Stimulated activated naive CD4-positive, alpha-beta T cell treated with Interleukin-2 at 50 U/mL for 16 hours (primary cell): ENCODE results near the gene SGCD.
"Not testable (repeated sequence)": the region's sequence is repeated elsewhere in the genome, so short reads cannot be mapped to it uniquely, and the experiment has no call there.

ENCODE experiments used
- DNase-seq: peaks from one replicate; lab custom pipeline; 2025; lab: John Stamatoyannopoulos, UW

SGCD gene

GRCh38 chr5:156570615-156571014, 243.7 kb downstream of the SGCD start:
- no peak for DNase-seq

GRCh38 chr5:156581725-156582124, 254.8 kb downstream of the SGCD start:
- DNase-seq = no peak

- DNase-seq = no peak
Observed at GRCh38 chr5:156582193-156582598, 255.2 kb downstream of the SGCD start.

GRCh38 chr5:156584871-156585270, 257.9 kb downstream of the SGCD start:
- no peak for DNase-seq

GRCh38 chr5:156585999-156586398, 259.0 kb downstream of the SGCD start:
- no peak for DNase-seq

GRCh38 chr5:156587012-156587411, 260.0 kb downstream of the SGCD start:
- no peak for DNase-seq

GRCh38 chr5:156588306-156588705, 261.3 kb downstream of the SGCD start:
- no peak for DNase-seq

GRCh38 chr5:156589104-156589945, 262.4 kb downstream of the SGCD start:
- DNase-seq = no peak

GRCh38 chr5:156589946-156590216, 262.9 kb downstream of the SGCD start:
- DNase-seq = no peak

GRCh38 chr5:156590978-156591377, 264.0 kb downstream of the SGCD start:
- DNase-seq = no peak

- DNase-seq = no peak
Observed at GRCh38 chr5:156591631-156592030, 264.7 kb downstream of the SGCD start.

- no peak for DNase-seq
Observed at GRCh38 chr5:156593546-156593945, 266.6 kb downstream of the SGCD start.

- no peak for DNase-seq
Observed at GRCh38 chr5:156594406-156594805, 267.4 kb downstream of the SGCD start.

GRCh38 chr5:156595132-156595787, 268.3 kb downstream of the SGCD start:
- no peak for DNase-seq

- DNase-seq = no peak
Observed at GRCh38 chr5:156597276-156597675, 270.3 kb downstream of the SGCD start.

GRCh38 chr5:156598964-156599363, 272.0 kb downstream of the SGCD start:
- DNase-seq = no peak

GRCh38 chr5:156610582-156610981, 283.6 kb downstream of the SGCD start:
- not testable (repeated sequence) for DNase-seq

- DNase-seq = no peak
Observed at GRCh38 chr5:156615901-156616300, 288.9 kb downstream of the SGCD start.

GRCh38 chr5:156617426-156617825, 290.5 kb downstream of the SGCD start:
- no peak for DNase-seq

GRCh38 chr5:156618601-156619000, 291.6 kb downstream of the SGCD start:
- DNase-seq = no peak

GRCh38 chr5:156621719-156622118, 294.8 kb downstream of the SGCD start:
- no peak for DNase-seq

GRCh38 chr5:156623381-156624040, 296.5 kb downstream of the SGCD start:
- DNase-seq = no peak

- no peak for DNase-seq
Observed at GRCh38 chr5:156624686-156625085, 297.7 kb downstream of the SGCD start.
